Trophoblast cell (in vitro differentiated cells and primary cell): ENCODE data around the gene CACNA1G.

ENCODE experiments used
- DNase-seq, 2 donors: peaks; one replicate each; pipeline ENCODE4 v3.0.0-alpha.2; 2016
- H2AFZ ChIP-seq: 2 replicates; pipeline ENCODE4 v1.6.1; 2013; ENCODE audit warnings: low read length, moderate library complexity, mild to moderate bottlenecking; ENCODE audit not compliant: insufficient read depth, poor library complexity
- H2AK5ac ChIP-seq: 2 replicates; pipeline ENCODE4 v1.6.1; 2013; ENCODE audit warnings: mild to moderate bottlenecking, low read length
- H2BK120ac ChIP-seq: 2 replicates; pipeline ENCODE4 v1.6.1; 2013; ENCODE audit warnings: low read length, mild to moderate bottlenecking, moderate library complexity; ENCODE audit not compliant: insufficient read depth, poor library complexity
- H2BK12ac ChIP-seq: 2 replicates; pipeline ENCODE4 v1.6.1; 2013; ENCODE audit warnings: mild to moderate bottlenecking, low read length, moderate library complexity
- H2BK5ac ChIP-seq: 2 replicates; pipeline ENCODE4 v1.6.1; 2013; ENCODE audit warnings: low read length, low read depth, moderate library complexity, mild to moderate bottlenecking; ENCODE audit not compliant: poor library complexity
- H3K14ac ChIP-seq: 2 replicates; pipeline ENCODE4 v1.6.1; 2013; ENCODE audit warnings: mild to moderate bottlenecking, low read length
- H3K18ac ChIP-seq: 2 replicates; pipeline ENCODE4 v1.6.1; 2013; ENCODE audit warnings: mild to moderate bottlenecking, low read length
- H3K23ac ChIP-seq: 2 replicates; pipeline ENCODE4 v1.6.1; 2013; ENCODE audit warnings: low read length
- H3K27ac ChIP-seq: 2 replicates; pipeline ENCODE4 v1.5.1; 2013; ENCODE audit warnings: low read depth, mild to moderate bottlenecking, inconsistent platforms, low read length, moderate library complexity
- H3K27me3 ChIP-seq: 2 replicates; pipeline ENCODE4 v1.6.1; 2013; ENCODE audit warnings: inconsistent platforms, mild to moderate bottlenecking, low read length, moderate library complexity; ENCODE audit not compliant: insufficient read depth
- H3K36me3 ChIP-seq, 2 experiments: 1 replicate in 1 of 2; 2 replicates in 1 of 2; pipeline ENCODE4 v1.6.1; 2013; ENCODE audit warnings: low read length in 2 of 2, mild to moderate bottlenecking in 2 of 2, moderate library complexity in 1 of 2; ENCODE audit not compliant: insufficient read depth in 2 of 2, control insufficient read depth in 1 of 2
- H3K4ac ChIP-seq: 2 replicates; pipeline ENCODE4 v1.6.1; 2013; ENCODE audit warnings: low read depth, mild to moderate bottlenecking, low read length, moderate library complexity
- H3K4me1 ChIP-seq, 2 experiments: 1 replicate in 1 of 2; 2 replicates in 1 of 2; pipeline ENCODE4 v1.6.1; 2013; ENCODE audit warnings: low read length in 2 of 2, mild to moderate bottlenecking in 2 of 2, moderate library complexity in 1 of 2; ENCODE audit not compliant: insufficient read depth in 2 of 2, control insufficient read depth in 1 of 2
- H3K4me2 ChIP-seq: 2 replicates; pipeline ENCODE4 v1.6.1; 2013; ENCODE audit warnings: inconsistent platforms, mild to moderate bottlenecking, low read length, moderate library complexity
- H3K4me3 ChIP-seq: 2 replicates; pipeline ENCODE4 v1.5.1; 2013; ENCODE audit warnings: mild to moderate bottlenecking, low read depth, low read length, inconsistent platforms
- H3K79me1 ChIP-seq: one replicate; pipeline ENCODE4 v1.6.1; 2013; ENCODE audit warnings: low read length
- H3K79me2 ChIP-seq: 2 replicates; pipeline ENCODE4 v1.6.1; 2013; ENCODE audit warnings: low read length, mild to moderate bottlenecking; ENCODE audit not compliant: control insufficient read depth, insufficient read depth, poor library complexity
- H3K9ac ChIP-seq: 2 replicates; pipeline ENCODE4 v1.6.1; 2013; ENCODE audit warnings: mild to moderate bottlenecking, low read length
- H3K9me3 ChIP-seq: 2 replicates; pipeline ENCODE4 v1.6.1; 2013; ENCODE audit warnings: low read depth, mild to moderate bottlenecking, control low read depth, inconsistent platforms, low read length; ENCODE audit not compliant: insufficient read depth
- H4K12ac ChIP-seq: 2 replicates; pipeline ENCODE4 v1.6.1; 2013; ENCODE audit warnings: low read depth, mild to moderate bottlenecking, low read length, moderate library complexity
- H4K8ac ChIP-seq: 2 replicates; pipeline ENCODE4 v1.6.1; 2013; ENCODE audit warnings: low read depth, mild to moderate bottlenecking, low read length, moderate library complexity
- H4K91ac ChIP-seq: one replicate; pipeline ENCODE4 v1.6.1; 2013; ENCODE audit warnings: low read depth, mild to moderate bottlenecking, low read length, moderate library complexity
- WGBS: extraction: QIAGEN DNeasy Blood & Tissue Kit; methylation state at CpG from one replicate; pipeline ENCODE4 v1.1.7; 2013; ENCODE audit warnings: missing lambda C conversion rate; ENCODE audit not compliant: insufficient read length, insufficient coverage; ENCODE audit errors: extremely low coverage; 5-methylcytosine and 5-hydroxymethylcytosine counted together

CACNA1G gene

GRCh38 chr17:50619489-50619888 is 59.0 kb downstream of the CACNA1G start:
- no peaks in the 10 kb centered on the region for H3K27me3 ChIP-seq
- H3K4ac ChIP-seq: no peak overlapping the region
- H3K4me3 ChIP-seq: no peak overlapping the region
- no peak overlapping the region for H3K4me2 ChIP-seq
- H4K91ac ChIP-seq: no peak overlapping the region
- H3K36me3 ChIP-seq: no peaks in the 10 kb centered on the region
- H3K27ac ChIP-seq: no peak overlapping the region
- no peak overlapping the region for H3K23ac ChIP-seq
- H3K79me1 ChIP-seq: no peaks in the 10 kb centered on the region
- peaks cover 9% of the 10 kb centered on the region for H3K9me3 ChIP-seq
- no CpG with 5 or more reads among the region's 7 CpGs for WGBS
- H3K14ac ChIP-seq: no peak overlapping the region
- DNase-seq: no peak
- H3K9ac ChIP-seq: no peak overlapping the region
- H3K4me1 ChIP-seq: no peaks in the 10 kb centered on the region
- H4K8ac ChIP-seq: no peak overlapping the region
- no peak overlapping the region for H2BK12ac ChIP-seq
- H2AFZ ChIP-seq: no peak overlapping the region
- H2BK5ac ChIP-seq: no peak overlapping the region
- H3K79me2 ChIP-seq: no peaks in the 10 kb centered on the region
- no peak overlapping the region for H2AK5ac ChIP-seq
- H3K18ac ChIP-seq: no peak overlapping the region
- no peak overlapping the region for H4K12ac ChIP-seq
- H2BK120ac ChIP-seq: no peak overlapping the region

DNA sequence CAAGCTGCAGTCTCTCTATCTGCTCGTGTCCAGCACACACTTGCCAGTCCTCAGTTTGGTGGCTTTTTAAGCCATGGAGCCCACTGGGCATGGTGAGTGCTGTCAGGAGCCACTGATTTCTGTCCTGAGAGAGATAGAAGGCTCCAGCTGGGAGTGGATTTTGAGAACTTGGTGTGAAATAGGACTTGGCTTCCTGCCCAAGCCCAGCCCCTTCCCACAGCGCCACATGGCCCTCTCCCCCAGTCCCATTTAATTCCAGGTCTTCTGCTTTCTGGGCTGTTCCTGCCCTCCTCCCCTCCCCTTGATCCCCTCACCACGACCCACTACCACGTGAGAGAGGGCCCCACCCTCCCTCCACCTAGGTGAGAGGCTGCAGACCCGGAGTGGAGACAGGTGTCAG is 59.7 kb downstream of the CACNA1G start:
- no peak overlapping the region for H3K4me3 ChIP-seq
- H3K18ac ChIP-seq: no peak overlapping the region
- no peak overlapping the region for H3K23ac ChIP-seq
- WGBS: no CpG with 5 or more reads among the region's 5 CpGs
- no peak overlapping the region for H4K91ac ChIP-seq
- H4K8ac ChIP-seq: no peak overlapping the region
- H2AFZ ChIP-seq: no peak overlapping the region
- H3K14ac ChIP-seq: no peak overlapping the region
- H3K79me1 ChIP-seq: no peaks in the 10 kb centered on the region
- H2BK120ac ChIP-seq: no peak overlapping the region
- no peak overlapping the region for H4K12ac ChIP-seq
- H3K4me1 ChIP-seq: no peaks in the 10 kb centered on the region
- no peaks in the 10 kb centered on the region for H3K27me3 ChIP-seq
- no peaks in the 10 kb centered on the region for H3K36me3 ChIP-seq
- no peak for DNase-seq
- peaks cover 11% of the 10 kb centered on the region for H3K9me3 ChIP-seq
- H3K9ac ChIP-seq: no peak overlapping the region
- H2AK5ac ChIP-seq: no peak overlapping the region
- H3K4me2 ChIP-seq: no peak overlapping the region
- H3K79me2 ChIP-seq: no peaks in the 10 kb centered on the region
- no peak overlapping the region for H2BK12ac ChIP-seq
- H3K4ac ChIP-seq: no peak overlapping the region
- H2BK5ac ChIP-seq: no peak overlapping the region
- no peak overlapping the region for H3K27ac ChIP-seq

- Histone ChIP-seq H2BK5ac (no peak overlapping the region), H3K4me2 (no peak overlapping the region), H2AK5ac (no peak overlapping the region), H4K12ac (no peak overlapping the region), H3K4me1 (peaks cover 0 to 1% of the 10 kb centered on the region in 2 experiments), H3K27me3 (no peaks in the 10 kb centered on the region), H2AFZ (no peak overlapping the region), H2BK12ac (no peak overlapping the region), H3K79me2 (no peaks in the 10 kb centered on the region), H3K14ac (no peak overlapping the region), H3K4ac (no peak overlapping the region), H3K9ac (no peak overlapping the region), H3K79me1 (no peaks in the 10 kb centered on the region), H4K8ac (no peak overlapping the region), H3K36me3 (no peaks in the 10 kb centered on the region), H3K18ac (no peak overlapping the region), H4K91ac (no peak overlapping the region), H2BK120ac (no peak overlapping the region), H3K9me3 (peaks cover 12% of the 10 kb centered on the region), H3K27ac (no peak overlapping the region), H3K23ac (no peak overlapping the region), H3K4me3 (no peak overlapping the region)
- WGBS: no CpG with 5 or more reads among the region's 17 CpGs
- DNase-seq: no peak
Observed at GRCh38 chr17:50620858-50621257, 60.3 kb downstream of the CACNA1G start.

DNA sequence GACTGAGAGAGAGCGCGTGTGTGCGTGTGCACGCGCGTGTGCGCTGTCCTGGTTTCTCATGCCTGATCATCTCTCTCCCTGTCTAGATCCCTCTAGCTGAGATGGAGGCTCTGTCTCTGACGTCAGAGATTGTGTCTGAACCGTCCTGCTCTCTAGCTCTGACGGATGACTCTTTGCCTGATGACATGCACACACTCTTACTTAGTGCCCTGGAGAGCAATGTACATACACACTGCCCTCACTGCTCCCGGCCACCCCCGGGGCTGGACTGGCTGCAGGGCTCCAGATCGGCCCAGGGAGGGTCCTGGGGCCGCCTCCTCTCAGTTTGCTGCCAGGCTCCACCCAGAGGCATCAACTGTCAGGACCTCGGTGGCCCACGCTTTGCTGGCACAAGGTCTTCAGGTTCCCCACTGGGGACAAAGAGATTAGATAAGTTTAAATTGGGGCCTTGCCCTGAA is 61.1 kb downstream of the CACNA1G start:
- Histone ChIP-seq H3K18ac (no peak overlapping the region), H3K27ac (no peak overlapping the region), H3K27me3 (no peaks in the 10 kb centered on the region), H3K4me2 (no peak overlapping the region), H3K14ac (no peak overlapping the region), H2BK120ac (no peak overlapping the region), H3K4me3 (no peak overlapping the region), H3K36me3 (no peaks in the 10 kb centered on the region), H2AK5ac (no peak overlapping the region), H2AFZ (no peak overlapping the region), H2BK5ac (no peak overlapping the region), H2BK12ac (no peak overlapping the region), H4K91ac (no peak overlapping the region), H3K23ac (no peak overlapping the region), H4K12ac (no peak overlapping the region), H3K9ac (no peak overlapping the region), H3K4ac (no peak overlapping the region), H3K79me1 (no peaks in the 10 kb centered on the region), H4K8ac (no peak overlapping the region), H3K4me1 (peaks cover 0 to 3% of the 10 kb centered on the region in 2 experiments), H3K79me2 (no peaks in the 10 kb centered on the region), H3K9me3 (peaks cover 12% of the 10 kb centered on the region)
- DNase-seq: peak; percentile 15 to 29
- no CpG with 5 or more reads among the region's 16 CpGs for WGBS
